ENCODE results near the gene ABCC8. TPM values are rescaled to one million over a fixed set of nuclear protein-coding genes. Genes with fewer than 3 reads are reported as not detected.

Gene ABCC8
- total RNA-seq, 5 donors from 2014 or later (not counting 1 experiment from before 2014, with no cell fraction given), result not detected

GRCh38 chr11:17489751-17490150 lies 13.1 kb upstream of the ABCC8 start:
- no peaks in the 10 kb centered on the region for H3K4me1 ChIP-seq (ENCODE audit: control insufficient read depth in 1 of 2, extremely low read depth in 1 of 2, insufficient read depth in 2 of 2, low read length in 2 of 2)
- no peaks in the 10 kb centered on the region for H3K9me3 Mint-ChIP-seq
- peaks cover 13 to 24% of the 10 kb centered on the region in 2 donors for H3K27me3 Mint-ChIP-seq
- DNase-seq, result no peak
- H3K9me3 ChIP-seq, result no peaks in the 10 kb centered on the region
- ChIA-PET CTCF (no interaction called here), POLR2A (no interaction called here)
- no peaks in the 10 kb centered on the region for H3K36me3 Mint-ChIP-seq
- no peaks in the 10 kb centered on the region for H3K36me3 ChIP-seq (ENCODE audit: control insufficient read depth in 2 of 2, extremely low read depth in 1 of 2, insufficient read depth in 1 of 2, low read length in 1 of 2)
- no peak overlapping the region for H3K4me3 ChIP-seq (ENCODE audit: control insufficient read depth in 1 of 2, extremely low read depth in 1 of 2, low read length in 1 of 2)
- H3K27me3 ChIP-seq (replicated peaks in 1 of 2; ENCODE audit: control insufficient read depth in 2 of 2, extremely low read depth in 1 of 2, insufficient read depth in 2 of 2, low read length in 1 of 2), result peaks cover 0 to 34% of the 10 kb centered on the region in 2 experiments
- WGBS (ENCODE audit: insufficient coverage), result 81% methylated on average over 4 of the region's 5 CpGs
- H3K4me1 Mint-ChIP-seq, result no peaks in the 10 kb centered on the region
- no peak overlapping the region for H3K4me3 Mint-ChIP-seq
- no peak overlapping the region for H3K27ac ChIP-seq (ENCODE audit: low read length)
- ATAC-seq (replicated peaks in 1 of 4), result no peak
- no peak overlapping the region for H3K27ac Mint-ChIP-seq

- no peak overlapping the region for H3K27ac ChIP-seq (ENCODE audit: low read length)
- ATAC-seq (replicated peaks in 1 of 4), result no peak
- Mint-ChIP-seq H3K27me3 (peaks cover 13 to 24% of the 10 kb centered on the region in 2 donors), H3K4me1 (no peaks in the 10 kb centered on the region), H3K36me3 (no peaks in the 10 kb centered on the region), H3K4me3 (no peak overlapping the region), H3K9me3 (peaks cover 4 to 6% (median 5%) of the 10 kb centered on the region in 3 donors), H3K27ac (no peak overlapping the region)
- POLR2A ChIA-PET, result no interaction called here
- CTCF ChIA-PET, result no interaction called here
- no peaks in the 10 kb centered on the region for H3K9me3 ChIP-seq
- no peak for DNase-seq
- H3K4me3 ChIP-seq (ENCODE audit: control insufficient read depth in 1 of 2, extremely low read depth in 1 of 2, low read length in 1 of 2), result no peak overlapping the region
- no peaks in the 10 kb centered on the region for H3K4me1 ChIP-seq (ENCODE audit: control insufficient read depth in 1 of 2, extremely low read depth in 1 of 2, insufficient read depth in 2 of 2, low read length in 2 of 2)
- H3K27me3 ChIP-seq (replicated peaks in 1 of 2; ENCODE audit: control insufficient read depth in 2 of 2, extremely low read depth in 1 of 2, insufficient read depth in 2 of 2, low read length in 1 of 2), result peaks cover 0 to 29% of the 10 kb centered on the region in 2 experiments
- H3K36me3 ChIP-seq (ENCODE audit: control insufficient read depth in 2 of 2, extremely low read depth in 1 of 2, insufficient read depth in 1 of 2, low read length in 1 of 2), result no peaks in the 10 kb centered on the region
- WGBS (ENCODE audit: insufficient coverage), result no CpG with 5 or more reads among the region's 1 CpG
These were observed 11.9 kb upstream of the ABCC8 start for GRCh38 chr11:17488563-17488962.

DNA sequence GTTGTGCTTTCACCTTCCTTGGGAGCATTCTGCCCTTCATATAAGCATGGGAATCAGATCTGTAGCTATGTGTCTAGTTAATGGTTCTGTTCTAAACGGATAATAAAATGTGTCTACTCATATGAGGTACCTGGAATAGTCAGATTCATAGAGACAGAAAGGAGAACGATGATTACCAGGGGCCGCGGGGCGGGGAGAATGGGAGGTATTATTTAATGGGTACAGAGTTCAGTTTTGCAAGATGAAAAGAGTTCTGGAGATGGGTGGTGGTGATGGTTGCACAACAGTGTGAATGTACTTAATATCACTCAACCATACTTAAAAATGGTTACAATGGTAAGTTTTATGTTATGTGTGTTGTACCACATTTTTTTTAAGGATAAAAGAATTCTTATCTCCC lies 10.0 kb upstream of the ABCC8 start:
- H3K4me3 ChIP-seq (ENCODE audit: control insufficient read depth in 1 of 2, extremely low read depth in 1 of 2, low read length in 1 of 2), result no peak overlapping the region
- CTCF ChIA-PET, result no interaction called here
- no peak for ATAC-seq (replicated peaks in 1 of 4)
- WGBS (ENCODE audit: insufficient coverage), result 93% methylated on average over 4 of the region's 5 CpGs
- no peaks in the 10 kb centered on the region for H3K36me3 ChIP-seq (ENCODE audit: control insufficient read depth in 2 of 2, extremely low read depth in 1 of 2, insufficient read depth in 1 of 2, low read length in 1 of 2)
- H3K27ac ChIP-seq (ENCODE audit: low read length), result no peak overlapping the region
- no peak overlapping the region for H3K27ac Mint-ChIP-seq
- H3K27me3 ChIP-seq (replicated peaks in 1 of 2; ENCODE audit: control insufficient read depth in 2 of 2, extremely low read depth in 1 of 2, insufficient read depth in 2 of 2, low read length in 1 of 2), result peaks cover 0 to 17% of the 10 kb centered on the region in 2 experiments
- H3K4me3 Mint-ChIP-seq, result no peak overlapping the region
- POLR2A ChIA-PET, result no interaction called here
- peaks cover 7 to 8% (median 7%) of the 10 kb centered on the region in 3 donors for H3K9me3 Mint-ChIP-seq
- no peaks in the 10 kb centered on the region for H3K4me1 Mint-ChIP-seq
- H3K36me3 Mint-ChIP-seq, result no peaks in the 10 kb centered on the region
- DNase-seq, result no peak
- peaks cover 13 to 24% of the 10 kb centered on the region in 2 donors for H3K27me3 Mint-ChIP-seq
- no peaks in the 10 kb centered on the region for H3K9me3 ChIP-seq
- H3K4me1 ChIP-seq (ENCODE audit: control insufficient read depth in 1 of 2, extremely low read depth in 1 of 2, insufficient read depth in 2 of 2, low read length in 2 of 2), result no peaks in the 10 kb centered on the region

DNA sequence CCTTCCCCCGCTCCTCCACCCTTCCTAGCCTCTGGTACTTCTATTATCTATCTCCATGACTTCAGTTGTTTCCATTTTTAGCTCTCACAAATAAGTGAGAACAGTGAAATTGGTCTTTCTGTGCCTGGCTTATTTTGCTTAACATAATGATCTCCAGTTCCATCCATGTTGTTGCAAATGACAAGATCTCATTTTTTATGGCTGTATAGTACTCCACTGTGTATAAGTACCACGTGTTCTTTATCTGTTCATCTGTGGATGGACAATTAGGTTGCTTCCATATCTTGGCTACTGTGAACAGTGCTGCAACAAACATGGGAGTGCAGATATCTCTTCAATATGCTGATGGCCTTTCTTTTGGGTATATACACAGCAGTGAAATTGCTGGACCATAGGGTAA lies 6.9 kb upstream of the ABCC8 start:
- Histone ChIP-seq H3K27me3 (replicated peaks in 1 of 2; ENCODE audit: control insufficient read depth in 2 of 2, extremely low read depth in 1 of 2, insufficient read depth in 2 of 2, low read length in 1 of 2) (peaks cover 0 to 3% of the 10 kb centered on the region in 2 experiments), H3K27ac (ENCODE audit: low read length) (no peak overlapping the region), H3K4me3 (ENCODE audit: control insufficient read depth in 1 of 2, extremely low read depth in 1 of 2, low read length in 1 of 2) (no peak overlapping the region), H3K4me1 (ENCODE audit: control insufficient read depth in 1 of 2, extremely low read depth in 1 of 2, insufficient read depth in 2 of 2, low read length in 2 of 2) (no peaks in the 10 kb centered on the region), H3K36me3 (ENCODE audit: control insufficient read depth in 2 of 2, extremely low read depth in 1 of 2, insufficient read depth in 1 of 2, low read length in 1 of 2) (no peaks in the 10 kb centered on the region), H3K9me3 (no peaks in the 10 kb centered on the region)
- CTCF ChIA-PET, result no interaction called here
- Mint-ChIP-seq H3K27ac (no peak overlapping the region), H3K4me1 (peaks cover 0 to 4% (median 1%) of the 10 kb centered on the region in 3 donors), H3K9me3 (peaks cover 7 to 8% (median 7%) of the 10 kb centered on the region in 3 donors), H3K4me3 (no peak overlapping the region), H3K36me3 (no peaks in the 10 kb centered on the region), H3K27me3 (peaks cover 12 to 18% of the 10 kb centered on the region in 2 donors)
- POLR2A ChIA-PET, result no interaction called here
- ATAC-seq (replicated peaks in 1 of 4) (no peak), DNase-seq (no peak)
- WGBS (ENCODE audit: insufficient coverage), result 70% methylated on average over 2 of the region's 2 CpGs

DNA sequence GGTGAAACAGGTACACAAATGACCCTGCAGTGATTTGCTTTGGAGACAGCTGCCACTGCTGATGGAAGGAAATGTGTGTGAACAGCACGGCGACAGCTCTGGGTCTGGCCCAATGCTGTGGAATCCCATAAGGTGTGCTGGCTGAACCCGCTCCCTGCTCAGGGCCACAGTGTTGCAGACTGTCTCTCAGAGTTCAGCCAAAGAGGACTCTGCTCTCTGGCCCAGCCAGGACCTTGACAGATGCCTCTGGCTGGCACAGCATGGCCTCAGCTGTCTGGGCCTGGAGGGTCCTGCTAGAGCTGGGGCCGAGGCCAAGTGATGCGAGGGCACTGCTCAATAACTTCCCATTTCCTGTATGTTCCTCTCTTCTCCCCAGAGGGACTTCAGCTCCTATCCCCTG lies 5.3 kb upstream of the ABCC8 start:
- peaks cover 0 to 7% (median 1%) of the 10 kb centered on the region in 3 donors for H3K4me1 Mint-ChIP-seq
- CTCF ChIA-PET, result no interaction called here
- WGBS (ENCODE audit: insufficient coverage), result 56% methylated on average over 3 of the region's 5 CpGs

DNA sequence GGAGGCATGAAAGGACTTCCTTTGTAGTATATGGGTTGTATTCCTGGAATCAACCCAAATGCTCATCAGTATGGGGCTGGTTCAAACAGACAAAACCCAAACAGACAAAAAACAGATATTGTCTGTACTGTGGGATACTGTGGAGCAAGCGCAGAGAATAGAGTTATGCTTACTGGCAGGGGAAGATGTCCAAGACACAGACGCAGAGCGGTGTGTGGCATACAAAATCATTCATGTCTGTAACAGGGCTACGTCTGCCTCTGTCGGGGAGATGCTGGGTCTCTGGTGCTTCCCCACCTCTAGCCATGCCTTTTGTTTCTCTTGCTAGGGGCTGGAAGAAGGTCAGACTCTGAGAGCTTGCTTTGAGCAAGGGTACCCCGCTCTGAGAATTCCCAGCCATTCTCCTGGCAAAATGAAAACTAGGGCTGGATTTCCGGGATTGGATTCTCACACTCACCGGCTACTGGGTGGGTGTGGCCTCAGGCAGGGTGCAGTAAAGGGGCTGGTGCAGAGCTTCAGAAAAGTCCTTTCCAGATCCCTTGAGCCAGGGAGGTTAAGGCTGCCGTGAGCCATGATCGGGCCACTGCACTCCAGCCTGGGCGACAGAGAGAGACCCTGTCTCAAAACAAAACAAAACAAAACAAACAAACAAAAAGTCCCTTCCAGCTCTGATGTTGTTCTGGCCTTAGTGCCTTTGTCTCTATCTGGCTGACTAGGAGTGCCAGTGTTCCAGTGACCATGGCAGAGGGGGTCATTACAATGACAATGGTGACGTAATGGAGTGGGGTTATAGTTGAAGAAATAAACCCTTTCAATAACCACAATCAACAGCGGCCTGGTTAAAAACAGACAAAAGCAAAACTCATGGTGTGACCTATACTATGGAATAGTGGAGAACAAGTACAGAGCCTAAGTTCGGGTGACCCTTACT lies 2.9 kb upstream of the ABCC8 start:
- Histone ChIP-seq H3K4me3 (ENCODE audit: control insufficient read depth in 1 of 2, extremely low read depth in 1 of 2, low read length in 1 of 2) (no peak overlapping the region), H3K27ac (ENCODE audit: low read length) (no peak overlapping the region), H3K27me3 (replicated peaks in 1 of 2; ENCODE audit: control insufficient read depth in 2 of 2, extremely low read depth in 1 of 2, insufficient read depth in 2 of 2, low read length in 1 of 2) (peaks cover 7 to 28% of the 10 kb centered on the region in 2 experiments), H3K9me3 (no peaks in the 10 kb centered on the region), H3K36me3 (ENCODE audit: control insufficient read depth in 2 of 2, extremely low read depth in 1 of 2, insufficient read depth in 1 of 2, low read length in 1 of 2) (no peaks in the 10 kb centered on the region), H3K4me1 (ENCODE audit: control insufficient read depth in 1 of 2, extremely low read depth in 1 of 2, insufficient read depth in 2 of 2, low read length in 2 of 2) (no peaks in the 10 kb centered on the region)
- H3K36me3 Mint-ChIP-seq, result no peaks in the 10 kb centered on the region
- H3K4me1 Mint-ChIP-seq, result peaks cover 4 to 10% (median 10%) of the 10 kb centered on the region in 3 donors
- 49% methylated on average over 9 of the region's 14 CpGs for WGBS (ENCODE audit: insufficient coverage)
- ChIA-PET POLR2A (no interaction called here), CTCF (no interaction called here)
- DNase-seq (no peak), ATAC-seq (replicated peaks in 1 of 4) (no peak)
- H3K4me3 Mint-ChIP-seq, result no peak overlapping the region
- no peak overlapping the region for H3K27ac Mint-ChIP-seq
- peaks cover 31 to 41% of the 10 kb centered on the region in 2 donors for H3K27me3 Mint-ChIP-seq
- peaks cover 7 to 8% (median 7%) of the 10 kb centered on the region in 3 donors for H3K9me3 Mint-ChIP-seq

More for the DNA sequence above, 5.3 kb upstream of the ABCC8 start:
- peaks cover 19 to 23% of the 10 kb centered on the region in 2 donors for H3K27me3 Mint-ChIP-seq
- Histone ChIP-seq H3K36me3 (ENCODE audit: control insufficient read depth in 2 of 2, extremely low read depth in 1 of 2, insufficient read depth in 1 of 2, low read length in 1 of 2) (no peaks in the 10 kb centered on the region), H3K27me3 (replicated peaks in 1 of 2; ENCODE audit: control insufficient read depth in 2 of 2, extremely low read depth in 1 of 2, insufficient read depth in 2 of 2, low read length in 1 of 2) (peaks cover 4 to 10% of the 10 kb centered on the region in 2 experiments), H3K27ac (ENCODE audit: low read length) (no peak overlapping the region), H3K9me3 (no peaks in the 10 kb centered on the region), H3K4me3 (ENCODE audit: control insufficient read depth in 1 of 2, extremely low read depth in 1 of 2, low read length in 1 of 2) (no peak overlapping the region), H3K4me1 (ENCODE audit: control insufficient read depth in 1 of 2, extremely low read depth in 1 of 2, insufficient read depth in 2 of 2, low read length in 2 of 2) (no peaks in the 10 kb centered on the region)
- H3K27ac Mint-ChIP-seq, result no peak overlapping the region
- DNase-seq, result no peak
- peaks cover 7 to 8% (median 7%) of the 10 kb centered on the region in 3 donors for H3K9me3 Mint-ChIP-seq
- POLR2A ChIA-PET, result no interaction called here
- no peak for ATAC-seq (replicated peaks in 1 of 4)
- no peak overlapping the region for H3K4me3 Mint-ChIP-seq
- H3K36me3 Mint-ChIP-seq, result no peaks in the 10 kb centered on the region

All from T-cell (primary cell).